ENCODE measurements around the gene GLRX3.

Gene GLRX3

GRCh38 chr10:130214431-130214830, 78.2 kb downstream of the GLRX3 start:
- no peak for DNase-seq

- DNase-seq: peak; percentile 0
Observed at GRCh38 chr10:130215151-130215930, 79.2 kb downstream of the GLRX3 start.

- no peak for DNase-seq
Observed at GRCh38 chr10:130215931-130216231, 79.7 kb downstream of the GLRX3 start.

- no peak for DNase-seq
Observed at GRCh38 chr10:130218181-130218641, 82.0 kb downstream of the GLRX3 start.

DNA sequence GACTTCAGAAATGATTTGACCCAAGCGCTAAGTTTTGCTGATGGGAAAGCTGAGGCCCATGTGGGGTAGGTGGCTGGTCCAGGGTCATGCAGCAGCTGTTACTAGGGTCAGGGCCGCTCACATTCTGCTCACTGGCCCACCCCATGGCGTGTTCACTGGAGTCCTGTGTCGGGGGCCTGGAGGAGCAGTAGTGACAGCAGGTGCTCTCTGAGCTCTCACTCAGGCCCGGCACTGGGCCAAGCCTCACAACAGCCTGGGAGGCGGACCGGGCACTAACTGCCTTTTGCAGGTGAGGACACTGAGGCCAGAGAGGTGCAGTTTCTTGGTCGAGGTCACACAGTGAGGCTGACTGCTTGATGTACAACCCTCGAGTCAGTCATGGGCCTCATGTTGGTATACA, 82.7 kb downstream of the GLRX3 start:
- no peak for DNase-seq

DNA sequence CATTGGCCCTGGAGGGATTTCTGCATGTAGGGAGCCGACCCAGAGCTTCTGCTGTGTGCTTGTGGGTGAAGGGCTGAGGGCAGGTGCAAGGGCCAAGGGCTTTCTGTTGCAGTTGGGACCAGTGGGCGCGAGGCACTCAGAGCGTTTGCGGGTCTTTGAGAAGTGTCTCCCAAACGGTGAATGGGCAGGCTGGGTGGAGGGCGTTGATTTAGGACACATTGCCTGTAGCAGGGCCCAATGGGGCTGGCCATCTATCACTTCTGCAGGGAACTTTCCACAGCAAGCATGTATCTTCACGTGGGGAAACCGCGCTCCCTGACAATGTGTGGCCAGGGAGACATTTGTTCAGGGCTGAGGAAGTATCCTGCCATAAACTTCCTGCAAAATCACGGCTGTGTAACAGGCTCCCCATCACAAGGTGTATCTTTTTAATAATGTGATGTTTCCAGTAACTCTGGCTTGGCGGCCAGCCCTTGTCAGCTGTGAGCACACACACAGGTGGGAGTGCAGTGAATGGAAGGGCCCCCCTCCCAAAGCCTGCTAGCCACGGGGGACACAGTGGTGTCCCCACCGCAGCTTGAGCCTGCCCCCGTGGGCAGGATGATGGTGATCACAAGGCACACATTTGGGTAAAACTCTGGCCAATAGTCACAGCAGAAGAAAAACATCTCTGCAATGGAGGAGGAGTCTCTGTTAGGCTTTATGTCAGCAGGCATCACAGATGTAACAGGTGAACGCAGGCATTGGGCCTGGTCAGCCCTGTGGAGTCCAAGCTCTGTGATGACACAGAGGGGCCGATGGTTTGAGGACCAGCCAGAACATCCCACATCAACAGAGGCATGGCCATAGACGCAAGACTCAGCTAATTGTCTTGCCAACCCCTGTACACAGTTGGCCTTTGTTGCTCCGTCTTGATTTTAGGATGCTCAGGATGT, 84.3 kb downstream of the GLRX3 start:
- DNase-seq: no peak

DNA sequence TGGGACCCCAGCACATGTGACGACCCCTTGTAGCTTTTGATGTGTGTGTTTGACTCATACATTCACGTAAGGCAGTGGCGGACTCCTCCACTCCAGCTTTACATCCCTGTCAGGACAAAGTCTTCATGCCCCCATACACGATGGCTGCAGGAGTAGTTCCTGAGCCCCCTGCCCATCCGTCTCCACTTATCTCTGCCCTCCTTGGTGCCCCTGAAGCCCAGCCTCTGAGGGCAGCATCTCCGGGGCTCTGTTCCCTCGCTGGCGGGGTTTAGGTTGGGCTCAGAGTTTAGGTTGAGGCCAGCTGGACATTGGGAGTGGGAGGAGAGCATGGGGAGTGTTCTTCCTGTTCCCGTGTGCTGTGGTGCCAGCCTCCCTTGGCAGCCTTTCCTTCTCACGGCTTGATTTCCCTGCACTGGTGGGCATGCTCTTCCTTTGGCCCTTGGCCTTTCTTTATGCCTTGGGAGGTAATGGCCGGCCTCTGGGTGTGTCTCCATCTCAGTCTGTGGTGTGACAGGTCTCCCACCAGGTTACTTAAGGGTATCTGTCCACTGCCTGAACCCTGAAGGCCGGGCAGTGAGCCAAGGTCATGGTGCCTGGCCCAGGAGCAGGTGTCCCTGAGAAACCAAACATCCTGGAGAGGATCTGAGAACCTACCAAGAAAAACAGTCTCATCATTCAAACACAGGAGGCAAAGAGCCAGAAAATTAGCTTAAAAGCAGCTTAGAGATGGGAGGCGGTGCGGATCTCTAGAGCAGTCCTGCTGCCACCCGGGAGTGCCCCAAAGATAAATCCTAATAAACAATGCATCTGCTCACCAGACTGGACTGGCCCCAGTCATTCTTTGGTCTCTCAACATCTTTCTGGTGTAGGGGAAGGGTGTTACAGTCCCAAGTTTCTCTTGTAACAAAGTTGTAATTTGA, 85.5 kb downstream of the GLRX3 start:
- no peak for DNase-seq

DNA sequence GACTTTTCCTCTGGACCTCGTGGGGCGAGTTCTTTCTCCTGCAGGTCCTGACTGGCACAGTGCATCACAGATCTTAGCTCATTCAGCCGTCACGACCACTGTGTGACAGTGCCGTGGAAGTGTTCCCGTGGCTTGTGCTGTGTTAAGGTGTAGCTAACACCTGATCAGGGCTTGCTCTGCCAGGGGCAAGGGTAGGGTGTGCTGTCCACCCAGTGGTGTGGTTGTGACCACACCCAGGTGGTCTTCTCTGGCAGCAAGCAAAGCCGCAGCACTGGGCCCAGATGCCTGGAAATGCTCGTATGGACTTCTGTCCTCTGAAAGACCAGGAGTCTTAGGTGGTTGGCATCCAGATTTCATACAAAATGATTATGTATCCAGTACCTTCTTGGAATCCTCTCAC, 86.2 kb downstream of the GLRX3 start:
- DNase-seq: no peak

- no peak for DNase-seq
Observed at GRCh38 chr10:130224228-130224627, 88.0 kb downstream of the GLRX3 start.

- DNase-seq: no peak
Observed at GRCh38 chr10:130226012-130226411, 89.8 kb downstream of the GLRX3 start.

GRCh38 chr10:130227883-130228282, 91.7 kb downstream of the GLRX3 start:
- no peak for DNase-seq

Measured in NCI-H1105 treated with DMSO at 0.1 percent for 48 hours (cell line).